Pancreas (tissue), 10 donors: ENCODE results near the gene C1orf122. TPM values are rescaled to one million over a fixed set of nuclear protein-coding genes. Genes with fewer than 3 reads are reported as not detected.

Source experiments
- ATAC-seq, 4 donors: fragments of 200-7000 bp; cut with Tn5 transposase; one replicate each; pipeline versions ENCODE4 v1.8.0 to v1.9.1; 2020; ENCODE audit warnings: mild to moderate bottlenecking in 4 of 4, moderate library complexity in 4 of 4
- DNase-seq, 6 donors: peaks; one replicate each; pipeline ENCODE4 v3.0.0-alpha.2; 2020
- FAIRE-seq: peaks from 2 replicates; lab custom pipeline; 2012; peaks lifted over from hg19 to GRCh38; lab: Jason Lieb, UNC
- H3K27ac ChIP-seq, 4 donors: fragments of 200-600 bp; sonication (generic); 1 replicate in 3 of 4; 2 replicates in 1 of 4; pipeline versions ENCODE4 v1.5.0 to v1.8.0; 2020
- H3K27me3 ChIP-seq, 4 donors: fragments of 200-600 bp; one replicate each; pipeline ENCODE4 v1.8.0; 2021
- H3K36me3 ChIP-seq, 3 donors: fragments of 200-600 bp; sonication (generic) in 1 of 3; one replicate each; pipeline versions ENCODE4 v1.5.0 to v1.8.0; 2020 to 2021
- H3K4me1 ChIP-seq, 3 donors: fragments of 200-600 bp; one replicate each; pipeline ENCODE4 v1.8.0; 2021
- H3K4me3 ChIP-seq, 4 donors: fragments of 200-600 bp; sonication (generic) in 2 of 4; one replicate each; pipeline versions ENCODE4 v1.5.0 to v1.8.0; 2020 to 2021
- H3K9me3 ChIP-seq, 4 donors: fragments of 200-600 bp; one replicate each; pipeline ENCODE4 v1.8.0; 2021
- CTCF ChIP-seq, 4 donors: fragments of 200-600 bp; sonication (generic) in 3 of 4; IDR thresholded peaks; one replicate each; pipeline versions ENCODE4 v1.5.0 to v1.8.0; 2021; ENCODE audit warnings: antibody characterized with exemption in 4 of 4
- WGBS, 2 donors: extraction: QIAGEN DNeasy Blood & Tissue Kit; methylation state at CpG; one replicate each; pipeline ENCODE4 v1.1.7; 2013; 5-methylcytosine and 5-hydroxymethylcytosine counted together
- intact Hi-C, 3 donors: fragments of 100-400 bp; cut with DNase I; formaldehyde crosslinking; loops; one replicate each; pipeline versions ENCODE4 v1.11.1 to v1.14.2; 2022
- polyA plus RNA-seq, 2 donors: library from polyadenylated mRNA; stranded (reverse); fragments of 200-250 nt; gene quantifications; one replicate each; pipeline ENCODE4 v1.2.3, GENCODE V29; 2013
- total RNA-seq, 6 donors: library from RNA; stranded (reverse); fragmentation: NEBNext Ultra II Directional in 4 of 6; extraction: Animal tissue kit (Norgen Biotek cat#: 25700) in 4 of 6; gene quantifications; one replicate each; pipeline versions ENCODE4 v1.2.1 to v1.2.4, GENCODE V29; 2021 to 2023
- donor health status: healthy with polysubstance abuse.
- donor health status: DM: no; HTN: no; CAD: no; lungs with moderate emphysema.
- donor health status: DM: no; HTN: no; CAD: no.
- donor health status: control.
- donor health status: control.
- donor health status: Bipolar disorder and iron deficiency.
- donor health status: DM: yes; HTN: yes; CAD: no.
- donor health status: DM: no; HTN: no; CAD: no.
- donor health status: DM: no; HTN: no; CAD: no.
- donor health status: DM: yes; HTN: yes; CAD: no.

The C1orf122 gene
- total and polyA plus RNA-seq, 8 donors: 18.2 to 46.1 (median 23.4) TPM

- H3K27me3 ChIP-seq: no peaks in the 10 kb centered on the region
- H3K9me3 ChIP-seq: no peaks in the 10 kb centered on the region
- H3K36me3 ChIP-seq: no peaks in the 10 kb centered on the region
- H3K4me3 ChIP-seq: no peak overlapping the region
- H3K4me1 ChIP-seq: peaks cover 0 to 10% (median 4%) of the 10 kb centered on the region in 3 donors
- DNase-seq (no peak), ATAC-seq (no peak), FAIRE-seq (no peak)
- intact Hi-C loops: no loop called here
- no peak for TF ChIP-seq CTCF (IDR thresholded peaks at IDR 0.05)
- no peak overlapping the region for H3K27ac ChIP-seq
Observed at GRCh38 chr1:37853157-37853556, 45.6 kb downstream of the C1orf122 start.

DNA sequence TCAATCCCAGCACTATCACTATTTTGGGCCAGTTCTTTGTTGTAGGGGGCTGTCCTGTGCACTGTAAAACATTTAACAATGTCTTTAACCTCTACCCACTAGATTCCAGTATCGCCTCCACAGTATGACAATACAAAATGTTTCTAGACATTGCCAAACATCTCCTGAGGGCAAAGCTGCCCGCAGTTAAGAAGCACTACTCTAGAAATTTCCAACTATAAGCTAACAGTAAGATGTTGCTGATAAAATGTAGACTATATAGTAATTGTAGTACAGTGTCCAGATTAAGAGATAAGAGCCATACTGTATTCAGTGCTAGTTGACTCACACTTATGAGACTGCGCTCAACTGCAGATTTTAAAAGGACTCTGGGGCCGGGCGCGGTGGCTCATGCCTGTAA lies 46.8 kb downstream of the C1orf122 start:
- WGBS, 2 donors: 96 to 98% methylated on average over 6 of the region's 6 CpGs
- intact Hi-C loops: no loop called here
- H3K4me3 ChIP-seq: no peak overlapping the region

More for the DNA sequence above, 46.8 kb downstream of the C1orf122 start:
- Histone ChIP-seq H3K27me3 (no peaks in the 10 kb centered on the region), H3K9me3 (no peaks in the 10 kb centered on the region), H3K4me1 (peaks cover 8 to 17% (median 8%) of the 10 kb centered on the region in 3 donors), H3K36me3 (no peaks in the 10 kb centered on the region), H3K27ac (no peak overlapping the region)
- no peak for TF ChIP-seq CTCF (IDR thresholded peaks at IDR 0.05)
- DNase-seq (no peak), FAIRE-seq (no peak), ATAC-seq (no peak)

Other genes with a start within 250 kb of the C1orf122 start
- 10 to 100 TPM in 5 of 6 donors, 1 to 10 TPM in 1; 9.8 to 20.1 (median 17.1) TPM for gene GNL2, start 211.9 kb upstream of the C1orf122 start, total RNA-seq
- gene GNL2, start 211.9 kb upstream of the C1orf122 start, polyA plus RNA-seq: 10 to 100 TPM; 50.6 to 69.1 TPM
- under 1 TPM in 3 of 6 donors, not detected in 3; 0.09 to 0.46 (median 0.13) TPM for gene RSPO1, start 172.9 kb upstream of the C1orf122 start, total RNA-seq
- under 1 TPM; 0.11 to 0.26 TPM for gene RSPO1, start 172.9 kb upstream of the C1orf122 start, polyA plus RNA-seq
- under 1 TPM; 0.19 to 0.79 (median 0.44) TPM for gene CDCA8, start 115.3 kb upstream of the C1orf122 start, total RNA-seq
- under 1 TPM; 0.28 to 0.57 TPM for gene CDCA8, start 115.3 kb upstream of the C1orf122 start, polyA plus RNA-seq
- 1 to 10 TPM; 1.7 to 3.8 (median 1.9) TPM for gene EPHA10, start 42.7 kb upstream of the C1orf122 start, total RNA-seq
- 1 to 10 TPM; 2.2 to 2.7 TPM for gene EPHA10, start 42.7 kb upstream of the C1orf122 start, polyA plus RNA-seq
- gene MANEAL, start 13.9 kb upstream of the C1orf122 start, total RNA-seq: 1 to 10 TPM; 4.4 to 8.2 (median 6.7) TPM
- gene MANEAL, start 13.9 kb upstream of the C1orf122 start, polyA plus RNA-seq: 10 to 100 TPM in 1 of 2 donors, 1 to 10 TPM in 1; 4.3 to 10.3 TPM
- gene YRDC, start 418 bp downstream of the C1orf122 start, total RNA-seq: 10 to 100 TPM in 1 of 6 donors, 1 to 10 TPM in 5; 5.2 to 11.9 (median 6.2) TPM
- 1 to 10 TPM; 4.8 to 9.3 TPM for gene YRDC, start 418 bp downstream of the C1orf122 start, polyA plus RNA-seq
- 10 to 100 TPM in 2 of 6 donors, 1 to 10 TPM in 4; 6.2 to 13.5 (median 8.0) TPM for gene MTF1, start 51.8 kb downstream of the C1orf122 start, total RNA-seq
- gene MTF1, start 51.8 kb downstream of the C1orf122 start, polyA plus RNA-seq: 1 to 10 TPM; 1.4 to 2.0 TPM
- gene INPP5B, start 139.3 kb downstream of the C1orf122 start, total RNA-seq: 10 to 100 TPM in 5 of 6 donors, 1 to 10 TPM in 1; 7.5 to 16.1 (median 11.9) TPM
- gene INPP5B, start 139.3 kb downstream of the C1orf122 start, polyA plus RNA-seq: 10 to 100 TPM; 11.7 to 13.5 TPM
- 10 to 100 TPM; 13.0 to 24.6 (median 19.4) TPM for gene SF3A3, start 182.2 kb downstream of the C1orf122 start, total RNA-seq
- 10 to 100 TPM in 1 of 2 donors, 1 to 10 TPM in 1; 7.9 to 17.0 TPM for gene SF3A3, start 182.2 kb downstream of the C1orf122 start, polyA plus RNA-seq
- 10 to 100 TPM in 1 of 6 donors, 1 to 10 TPM in 5; 7.4 to 11.3 (median 8.3) TPM for gene FHL3, start 197.7 kb downstream of the C1orf122 start, total RNA-seq
- gene FHL3, start 197.7 kb downstream of the C1orf122 start, polyA plus RNA-seq: 1 to 10 TPM; 5.1 to 7.0 TPM
- gene UTP11, start 204.9 kb downstream of the C1orf122 start, total RNA-seq: 10 to 100 TPM in 5 of 6 donors, 1 to 10 TPM in 1; 7.8 to 16.6 (median 15.2) TPM
- gene UTP11, start 204.9 kb downstream of the C1orf122 start, polyA plus RNA-seq: 10 to 100 TPM in 1 of 2 donors, 1 to 10 TPM in 1; 8.2 to 15.0 TPM
- gene POU3F1, start 239.0 kb downstream of the C1orf122 start, total RNA-seq: under 1 TPM in 3 of 6 donors, not detected in 3; 0.08 to 0.57 (median 0.09) TPM
- gene POU3F1, start 239.0 kb downstream of the C1orf122 start, polyA plus RNA-seq: under 1 TPM in 1 of 2 donors, not detected in 1; 0.07 TPM